NCI-H69 (cell line): ENCODE measurements around the gene TMSB4Y.

Source experiments
- DNase-seq: peaks from one replicate; lab custom pipeline; 2025; lab: John Stamatoyannopoulos, UW

The TMSB4Y gene

GRCh38 chrY:13703568-13703968 lies at the start of gene TMSB4Y:
Gene TMSB4Y (plus strand): TSS chrY:13703899.
- peak; percentile 15 for DNase-seq

GRCh38 chrY:13664162-13664561 lies 39.5 kb upstream of the TMSB4Y start:
- no peak for DNase-seq

GRCh38 chrY:13671122-13671521 lies 32.6 kb upstream of the TMSB4Y start:
- DNase-seq: no peak

- no peak for DNase-seq
Measured at GRCh38 chrY:13702276-13702675, 1.4 kb upstream of the TMSB4Y start.

GRCh38 chrY:13704121-13704930 lies 627 bp downstream of the TMSB4Y start:
- DNase-seq: no peak

- DNase-seq: no peak
Measured at GRCh38 chrY:13705197-13705596, 1.5 kb downstream of the TMSB4Y start.

- DNase-seq: no peak
Measured at GRCh38 chrY:13708038-13708437, 4.3 kb downstream of the TMSB4Y start.

- no peak for DNase-seq
Measured at GRCh38 chrY:13718996-13719395, 15.3 kb downstream of the TMSB4Y start.

GRCh38 chrY:13729517-13729916 lies 25.8 kb downstream of the TMSB4Y start:
- DNase-seq: no peak

- no peak for DNase-seq
Measured at GRCh38 chrY:13738618-13739017, 34.9 kb downstream of the TMSB4Y start.

- no peak for DNase-seq
Measured at GRCh38 chrY:13751289-13752071, 47.8 kb downstream of the TMSB4Y start.

- no peak for DNase-seq
Measured at GRCh38 chrY:13754661-13755060, 51.0 kb downstream of the TMSB4Y start.
